Heart left ventricle (tissue), 16 donors: ENCODE data around the gene S100PBP. TPM values are rescaled to one million over a fixed set of nuclear protein-coding genes. Genes with fewer than 3 reads are reported as not detected.

Source experiments
- ATAC-seq, 4 donors: fragments of 200-7000 bp; cut with Tn5 transposase; one replicate each; pipeline ENCODE4 v1.9.1; 2020 to 2022; ENCODE audit warnings: moderate library complexity in 4 of 4, mild to moderate bottlenecking in 3 of 4, moderate number of reproducible peaks in 1 of 4
- DNase-seq, 5 donors: peaks; one replicate each; pipeline ENCODE4 v3.0.0-alpha.2; 2020
- H3K27ac ChIP-seq, 12 donors: fragments of 200-600 bp; sonication (generic) in 4 of 12; one replicate each; pipeline versions ENCODE4 v1.5.0 to v1.8.0; 2016 to 2022; ENCODE audit warnings: mild to moderate bottlenecking in 2 of 12
- H3K27me3 ChIP-seq, 9 donors: fragments of 200-600 bp; sonication (generic) in 2 of 9; one replicate each; pipeline versions ENCODE4 v1.5.1 to v1.8.0; 2016 to 2022; ENCODE audit warnings: mild to moderate bottlenecking in 3 of 9
- H3K36me3 ChIP-seq, 9 donors: fragments of 200-600 bp; sonication (generic) in 2 of 9; one replicate each; pipeline versions ENCODE4 v1.5.0 to v1.8.0; 2018 to 2022; ENCODE audit warnings: mild to moderate bottlenecking in 2 of 9
- H3K4me1 ChIP-seq, 12 donors: fragments of 200-600 bp; sonication (generic) in 4 of 12; one replicate each; pipeline versions ENCODE4 v1.5.0 to v1.8.0; 2016 to 2022; ENCODE audit warnings: mild to moderate bottlenecking in 3 of 12
- H3K4me3 ChIP-seq, 12 donors: fragments of 200-600 bp; sonication (generic) in 4 of 12; one replicate each; pipeline versions ENCODE4 v1.5.0 to v1.8.0; 2017 to 2022; ENCODE audit warnings: mild to moderate bottlenecking in 9 of 12, moderate library complexity in 4 of 12
- H3K9me3 ChIP-seq, 12 donors: fragments of 200-600 bp; sonication (generic) in 4 of 12; one replicate each; pipeline versions ENCODE4 v1.5.0 to v1.8.0; 2016 to 2022; ENCODE audit warnings: mild to moderate bottlenecking in 1 of 12
- POLR2A ChIP-seq, 2 donors: fragments of 450-650 bp; IDR thresholded peaks; one replicate each; pipeline ENCODE4 v1.6.1; 2017; ENCODE audit warnings: antibody characterized with exemption in 2 of 2, mild to moderate bottlenecking in 2 of 2, moderate library complexity in 2 of 2
- WGBS, 4 donors: extraction: QIAGEN DNeasy Blood & Tissue Kit in 2 of 4; methylation state at CpG; one replicate each; pipeline versions ENCODE4 v1.1.5 to v1.1.7; 2013 to 2018; 5-methylcytosine and 5-hydroxymethylcytosine counted together
- intact Hi-C, 10 donors: fragments of 100-400 bp; cut with DNase I; formaldehyde crosslinking; loops; one replicate each; pipeline versions ENCODE4 v1.11.1 to v1.14.2; 2022
- polyA plus RNA-seq, 2 donors: library from polyadenylated mRNA; stranded (reverse); fragments of 200-250 nt; gene quantifications; one replicate each; pipeline ENCODE4 v1.2.3, GENCODE V29; 2013
- total RNA-seq, 9 donors: library from RNA; depleted of rRNA in 2 of 9; stranded (reverse); fragments of >200 nt in 2 of 9; fragmentation: NEBNext Ultra II Directional in 3 of 9; extraction: Animal tissue kit (Norgen Biotek cat#: 25700) in 3 of 9; gene quantifications; one replicate each; pipeline versions ENCODE4 v1.1.0 to v1.2.4, GENCODE V29; 2016 to 2023
- TF ChIP-seq, protein P1 (sequence below), 12 donors: fragments of 200-600 bp; sonication (generic) in 4 of 12; IDR thresholded peaks; one replicate each; pipeline versions ENCODE4 v1.5.0 to v1.8.0; 2018 to 2022; ENCODE audit warnings: antibody characterized with exemption in 12 of 12, mild to moderate bottlenecking in 5 of 12
- donor health status: ischemic (EF 13 %, LVEDD 7.1; RV severe dilation, severe dysfunction).
- donor health status: healthy with polysubstance abuse.
- donor health status: DM: no; HTN: yes; CAD: no.
- donor health status: DM: no; HTN: no; CAD: no.
- donor health status: ischemic (EF 25% LVEDD 6.9; RV normal size, moderate dysfunction).
- donor health status: ischemic (EF 25% LVEDD 5.7; RV mildly dilated, moderate dysfunction).
- donor health status: healthy.
- donor health status: DM: yes; HTN: yes; CAD: no.
- donor health status: ischemic (EF 35%, LVEDD 5.7; RV mildly dilated, moderate dysfunction).
- donor health status: nonischemic (EF 11% LVEDD 7.7; RV severe dilation, severe dysfunction).
- donor health status: DM: yes; HTN: yes; CAD: no.
- donor health status: PGD.
- donor health status: ischemic (EF 29% LVEDD 5.4; RV normal size, mild dysfunction).
- donor health status: nonischemic (EF 23%, LVEDD 6.1; RV moderate dilation, normal function).

S100PBP gene
- total and polyA plus RNA-seq, 11 donors: 5.8 to 21.2 (median 10.7) TPM

DNA sequence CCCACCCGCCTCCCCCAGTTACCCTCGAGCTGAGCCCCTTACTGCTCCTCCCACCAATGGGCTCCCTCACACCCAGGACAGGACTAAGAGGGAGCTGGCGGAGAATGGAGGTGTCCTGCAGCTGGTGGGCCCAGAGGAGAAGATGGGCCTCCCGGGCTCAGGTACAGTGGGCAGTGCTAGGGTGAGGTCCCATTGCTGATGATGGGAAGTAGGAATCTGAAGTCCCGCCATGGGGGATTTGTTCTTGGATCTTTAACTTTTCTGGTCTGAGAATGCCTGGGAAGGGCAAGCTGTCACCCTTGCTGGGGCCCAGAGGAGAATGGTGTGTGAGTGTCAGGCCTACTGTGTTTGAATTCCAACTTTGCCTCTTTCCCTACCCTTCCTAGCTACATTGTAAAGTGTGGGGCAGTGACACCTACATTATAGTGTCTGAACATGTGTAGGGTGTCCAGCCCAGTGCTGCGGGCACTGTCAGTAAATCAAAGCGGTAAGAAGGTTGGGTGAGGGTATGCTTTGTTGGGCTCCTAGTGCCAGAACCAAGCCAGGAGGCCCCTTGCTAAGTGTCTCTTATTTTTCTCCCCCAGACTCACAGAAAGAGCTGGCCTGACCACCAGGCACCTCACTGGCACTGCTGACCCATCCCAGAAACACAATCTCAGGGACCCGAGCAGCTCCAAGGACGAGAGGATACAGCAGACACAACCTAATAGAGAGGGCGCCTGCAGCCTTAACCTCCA, 45.0 kb upstream of the S100PBP start:
- Histone ChIP-seq H3K4me3 (no peak overlapping the region), H3K9me3 (no peaks in the 10 kb centered on the region), H3K36me3 (peaks cover 2 to 55% (median 37%) of the 10 kb centered on the region in 9 donors), H3K27ac (no peak overlapping the region), H3K27me3 (no peaks in the 10 kb centered on the region), H3K4me1 (peaks cover 0 to 16% (median 8%) of the 10 kb centered on the region in 12 donors)
- TF ChIP-seq POLR2A (IDR thresholded peaks at IDR 0.05): no peak
- TF ChIP-seq, protein P1, sequence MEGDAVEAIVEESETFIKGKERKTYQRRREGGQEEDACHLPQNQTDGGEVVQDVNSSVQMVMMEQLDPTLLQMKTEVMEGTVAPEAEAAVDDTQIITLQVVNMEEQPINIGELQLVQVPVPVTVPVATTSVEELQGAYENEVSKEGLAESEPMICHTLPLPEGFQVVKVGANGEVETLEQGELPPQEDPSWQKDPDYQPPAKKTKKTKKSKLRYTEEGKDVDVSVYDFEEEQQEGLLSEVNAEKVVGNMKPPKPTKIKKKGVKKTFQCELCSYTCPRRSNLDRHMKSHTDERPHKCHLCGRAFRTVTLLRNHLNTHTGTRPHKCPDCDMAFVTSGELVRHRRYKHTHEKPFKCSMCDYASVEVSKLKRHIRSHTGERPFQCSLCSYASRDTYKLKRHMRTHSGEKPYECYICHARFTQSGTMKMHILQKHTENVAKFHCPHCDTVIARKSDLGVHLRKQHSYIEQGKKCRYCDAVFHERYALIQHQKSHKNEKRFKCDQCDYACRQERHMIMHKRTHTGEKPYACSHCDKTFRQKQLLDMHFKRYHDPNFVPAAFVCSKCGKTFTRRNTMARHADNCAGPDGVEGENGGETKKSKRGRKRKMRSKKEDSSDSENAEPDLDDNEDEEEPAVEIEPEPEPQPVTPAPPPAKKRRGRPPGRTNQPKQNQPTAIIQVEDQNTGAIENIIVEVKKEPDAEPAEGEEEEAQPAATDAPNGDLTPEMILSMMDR (IDR thresholded peaks at IDR 0.05): no peak
- intact Hi-C loops: loop anchor here (1.0 to 10.0 kb wide), 13 partner anchors 30 to 372 kb away; no protein-coding TSS in a partner anchor
- WGBS, 4 donors: 86 to 92% (median 91%) methylated on average over 10 of the region's 10 CpGs
- no peak for DNase-seq
- no peak for ATAC-seq

DNA sequence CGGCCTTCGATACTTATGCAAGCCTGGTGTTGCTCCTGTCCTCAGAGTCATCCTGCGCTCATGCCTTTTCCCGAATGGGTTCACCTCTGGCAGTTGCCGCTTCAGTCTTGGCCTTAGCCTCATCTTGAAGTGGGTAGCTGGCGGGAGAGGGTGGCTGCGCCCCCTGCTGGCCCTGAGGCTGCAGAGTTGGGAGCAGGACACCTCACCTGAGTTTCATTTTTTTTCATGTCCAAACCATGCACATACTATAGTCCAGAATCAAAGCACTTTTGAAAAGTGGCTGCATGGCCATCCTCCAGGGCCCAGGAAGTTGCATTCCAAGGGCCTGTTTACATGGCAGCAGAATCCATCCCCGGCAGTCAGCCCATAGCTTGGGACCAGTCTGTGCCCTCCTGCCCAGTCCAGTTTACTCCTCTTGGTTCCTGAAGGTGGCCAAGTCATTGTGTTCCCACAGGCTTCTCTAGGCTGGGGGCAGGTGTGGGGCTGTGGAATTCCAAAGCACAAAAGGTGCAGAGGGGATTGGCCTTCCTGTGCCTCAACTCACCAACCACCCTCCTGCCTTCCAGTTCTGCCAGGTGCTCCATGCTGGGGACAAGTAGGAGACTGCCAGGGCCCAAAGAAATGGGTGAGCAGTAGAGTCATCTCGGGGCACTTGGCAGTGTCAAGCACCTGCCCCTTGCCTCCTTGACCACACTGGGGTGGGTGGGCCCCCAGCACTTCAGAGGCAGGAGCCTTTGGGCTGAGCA, 44.3 kb upstream of the S100PBP start:
- ATAC-seq (peak; percentile 78 to 91 (median 83)), DNase-seq (peak; percentile 75 to 89 (median 80))
- Histone ChIP-seq H3K4me3 (no peak overlapping the region), H3K27ac (no peak overlapping the region), H3K27me3 (no peaks in the 10 kb centered on the region), H3K36me3 (peaks cover 3 to 61% (median 45%) of the 10 kb centered on the region in 9 donors), H3K9me3 (no peaks in the 10 kb centered on the region), H3K4me1 (peaks cover 0 to 9% (median 6%) of the 10 kb centered on the region in 12 donors)
- TF ChIP-seq, protein P1 (IDR thresholded peaks at IDR 0.05): peak; percentile 87 to 95 (median 92)
- no peak for TF ChIP-seq POLR2A (IDR thresholded peaks at IDR 0.05)
- 17 to 33% (median 28%) methylated on average over 8 to 9 of the region's 9 CpGs for WGBS, 4 donors
- intact Hi-C loops: loop anchor here (1.0 to 10.0 kb wide), 13 partner anchors 31 to 372 kb away; no protein-coding TSS in a partner anchor

DNA sequence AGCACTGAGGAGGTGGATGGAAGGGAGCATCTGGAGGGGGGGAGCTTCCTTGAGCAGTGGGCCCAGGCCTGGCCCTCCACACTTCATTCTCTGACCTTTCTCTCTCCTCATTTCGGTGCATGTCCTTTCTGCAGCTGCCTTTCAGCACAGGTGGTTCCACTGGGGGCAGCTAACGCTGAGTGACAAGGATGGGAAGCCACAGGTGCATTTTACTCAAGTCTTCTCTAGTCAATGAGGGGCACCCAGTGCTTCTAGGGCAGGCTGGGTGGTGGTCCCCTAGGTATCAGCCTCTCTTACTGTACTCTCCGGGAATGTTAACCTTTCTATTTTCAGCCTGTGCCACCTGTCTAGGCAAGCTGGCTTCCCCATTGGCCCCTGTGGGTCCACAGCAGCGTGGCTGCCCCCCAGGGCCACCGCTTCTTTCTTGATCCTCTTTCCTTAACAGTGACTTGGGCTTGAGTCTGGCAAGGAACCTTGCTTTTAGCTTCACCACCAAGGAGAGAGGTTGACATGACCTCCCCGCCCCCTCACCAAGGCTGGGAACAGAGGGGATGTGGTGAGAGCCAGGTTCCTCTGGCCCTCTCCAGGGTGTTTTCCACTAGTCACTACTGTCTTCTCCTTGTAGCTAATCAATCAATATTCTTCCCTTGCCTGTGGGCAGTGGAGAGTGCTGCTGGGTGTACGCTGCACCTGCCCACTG, 43.5 kb upstream of the S100PBP start:
- Histone ChIP-seq H3K36me3 (peaks cover 4 to 65% (median 51%) of the 10 kb centered on the region in 9 donors), H3K4me3 (no peak overlapping the region), H3K4me1 (peaks cover 0 to 9% (median 6%) of the 10 kb centered on the region in 12 donors), H3K9me3 (no peaks in the 10 kb centered on the region), H3K27ac (no peak overlapping the region), H3K27me3 (no peaks in the 10 kb centered on the region)
- TF ChIP-seq POLR2A (IDR thresholded peaks at IDR 0.05): no peak
- TF ChIP-seq, protein P1 (IDR thresholded peaks at IDR 0.05): no peak
- DNase-seq: no peak
- intact Hi-C loops: loop anchor here (1.0 to 10.0 kb wide), 13 partner anchors 32 to 373 kb away; no protein-coding TSS in a partner anchor
- WGBS, 4 donors: 90 to 94% (median 92%) methylated on average over 7 of the region's 7 CpGs
- no peak for ATAC-seq
